ENCODE data around the gene CYP4B1.

GRCh38 chr1:46767649-46768282, 31.1 kb upstream of the CYP4B1 start:
- TF ChIP-seq CTCF (conservative IDR thresholded peaks at IDR 0.05) (no peak), ZFX (IDR thresholded peaks at IDR 0.05) (no peak)
